Esophagus mucosa (tissue), 1 donor: ENCODE measurements around the gene MAT1A. TPM values are rescaled to one million over a fixed set of nuclear protein-coding genes. Genes with fewer than 3 reads are reported as not detected.
"Not testable (repeated sequence)": the region's sequence is repeated elsewhere in the genome, so short reads cannot be mapped to it uniquely, and the experiment has no call there.

Source experiments
- ATAC-seq: fragments of 200-7000 bp; cut with Tn5 transposase; one replicate; pipeline ENCODE4 v1.9.1; 2020
- total RNA-seq: library from RNA; stranded (reverse); gene quantifications from one replicate; pipeline ENCODE4 v1.2.4, GENCODE V29; 2023
- donor health status: DM: yes; HTN: yes; CAD: no.

MAT1A gene
- total RNA-seq, 1 donor from 2014 or later: 0.48 TPM

- ATAC-seq: peak; percentile 21
Observed at GRCh38 chr10:80264081-80265056, 25.1 kb downstream of the MAT1A start.

- no peak for ATAC-seq
Observed at GRCh38 chr10:80261316-80262030, 28.0 kb downstream of the MAT1A start.

GRCh38 chr10:80260295-80261243, 28.9 kb downstream of the MAT1A start:
- ATAC-seq: peak; percentile 40

GRCh38 chr10:80259405-80259871, 30.0 kb downstream of the MAT1A start:
- ATAC-seq: no peak

GRCh38 chr10:80256798-80257197, 32.7 kb downstream of the MAT1A start:
- peak; percentile 34 for ATAC-seq

GRCh38 chr10:80254726-80255125, 34.7 kb downstream of the MAT1A start:
- not testable (repeated sequence) for ATAC-seq

- ATAC-seq: not testable (repeated sequence)
Observed at GRCh38 chr10:80253963-80254271, 35.5 kb downstream of the MAT1A start.

- ATAC-seq: no peak
Observed at GRCh38 chr10:80253266-80253962, 36.0 kb downstream of the MAT1A start.

- ATAC-seq: no peak
Observed at GRCh38 chr10:80252296-80252887, 37.1 kb downstream of the MAT1A start.

GRCh38 chr10:80251703-80252280, 37.7 kb downstream of the MAT1A start:
- peak; percentile 15 for ATAC-seq

GRCh38 chr10:80250399-80250798, 39.1 kb downstream of the MAT1A start:
- ATAC-seq: peak; percentile 58

- ATAC-seq: not testable (repeated sequence)
Observed at GRCh38 chr10:80249906-80250305, 39.6 kb downstream of the MAT1A start.

- ATAC-seq: not testable (repeated sequence)
Observed at GRCh38 chr10:80247611-80248010, 41.8 kb downstream of the MAT1A start.

GRCh38 chr10:80244371-80244770, 45.1 kb downstream of the MAT1A start:
- ATAC-seq: not testable (repeated sequence)

GRCh38 chr10:80242341-80242740, 47.1 kb downstream of the MAT1A start:
- not testable (repeated sequence) for ATAC-seq

- not testable (repeated sequence) for ATAC-seq
Observed at GRCh38 chr10:80236457-80236856, 53.0 kb downstream of the MAT1A start.

- ATAC-seq: not testable (repeated sequence)
Observed at GRCh38 chr10:80234331-80235235, 54.9 kb downstream of the MAT1A start.

GRCh38 chr10:80233871-80234270, 55.6 kb downstream of the MAT1A start:
- ATAC-seq: not testable (repeated sequence)

GRCh38 chr10:80226723-80227122, 62.7 kb downstream of the MAT1A start:
- ATAC-seq: not testable (repeated sequence)

- ATAC-seq: not testable (repeated sequence)
Observed at GRCh38 chr10:80223031-80223419, 66.4 kb downstream of the MAT1A start.
